OCI-LY1 (cell line): ENCODE results near the gene XPO1.

ENCODE experiments used
- H2AFZ ChIP-seq: fragments of 200-600 bp; sonication (generic), shearing (Covaris generic); 2 replicates; pipeline ENCODE4 v1.6.0; 2014; ENCODE audit warnings: antibody characterized with exemption, mild to moderate bottlenecking, low read length
- H3F3A ChIP-seq: fragments of 200-600 bp; sonication (generic), shearing (Covaris generic); 2 replicates; pipeline ENCODE4 v1.6.0; 2014; ENCODE audit warnings: mild to moderate bottlenecking, antibody characterized with exemption, low read length, moderate library complexity; ENCODE audit not compliant: insufficient read depth
- H3K27ac ChIP-seq: fragments of 200-600 bp; sonication (generic); 2 replicates; pipeline ENCODE4 v1.5.1; 2014; ENCODE audit warnings: low read length, mixed run types, mild to moderate bottlenecking, low read depth; ENCODE audit not compliant: poor library complexity, severe bottlenecking
- H3K27me3 ChIP-seq: fragments of 200-600 bp; sonication (generic); 2 replicates; pipeline ENCODE4 v1.6.0; 2014; ENCODE audit warnings: antibody characterized with exemption, mild to moderate bottlenecking, low read length, moderate library complexity; ENCODE audit not compliant: insufficient read depth
- H3K36me3 ChIP-seq: fragments of 200-600 bp; sonication (generic); 2 replicates; pipeline ENCODE4 v1.6.1; 2014; ENCODE audit warnings: mild to moderate bottlenecking, antibody characterized with exemption, low read length, moderate library complexity, mixed read lengths; ENCODE audit not compliant: insufficient read depth
- H3K4me1 ChIP-seq: fragments of 200-600 bp; sonication (generic); 2 replicates; pipeline ENCODE4 v1.5.1; 2014; ENCODE audit warnings: mild to moderate bottlenecking, low read length, moderate library complexity; ENCODE audit not compliant: insufficient read depth, severe bottlenecking
- H3K4me2 ChIP-seq: fragments of 200-600 bp; sonication (generic), shearing (Covaris generic); 2 replicates; pipeline ENCODE4 v1.6.1; 2014; ENCODE audit warnings: low read length
- H3K4me3 ChIP-seq: fragments of 200-600 bp; sonication (generic); 2 replicates; pipeline ENCODE4 v1.5.1; 2014; ENCODE audit warnings: low read length, low read depth, mild to moderate bottlenecking, mixed read lengths; ENCODE audit not compliant: poor library complexity, severe bottlenecking
- H3K79me2 ChIP-seq: fragments of 200-600 bp; shearing (Covaris generic); 2 replicates; pipeline ENCODE4 v1.6.1; 2016; ENCODE audit warnings: mixed run types, low read length, mixed read lengths; ENCODE audit not compliant: insufficient read depth
- H3K9ac ChIP-seq: fragments of 200-600 bp; sonication (generic), shearing (Covaris generic); 2 replicates; pipeline ENCODE4 v1.6.1; 2014; ENCODE audit warnings: mild to moderate bottlenecking, low read length, mixed read lengths
- H3K9me2 ChIP-seq: fragments of 200-600 bp; sonication (generic), shearing (Covaris generic); 2 replicates; pipeline ENCODE4 v1.6.1; 2014; ENCODE audit warnings: low read depth, mild to moderate bottlenecking, low read length, mixed read lengths
- H3K9me3 ChIP-seq: fragments of 200-600 bp; shearing (Covaris generic); 2 replicates; pipeline ENCODE4 v1.6.1; 2014; ENCODE audit warnings: low read length, mixed read lengths
- H4K20me1 ChIP-seq: fragments of 200-600 bp; sonication (generic), shearing (Covaris generic); 2 replicates; pipeline ENCODE4 v1.6.0; 2016; ENCODE audit warnings: mild to moderate bottlenecking, low read length; ENCODE audit not compliant: insufficient read depth
- EZH2 ChIP-seq: fragments of 200-600 bp; sonication (generic), shearing (Covaris generic); IDR thresholded peaks from 2 replicates; pipeline ENCODE4 v1.8.0; 2017; ENCODE audit warnings: borderline replicate concordance, mixed run types, mild to moderate bottlenecking, antibody characterized with exemption, low read length, moderate library complexity, mixed read lengths
- TF ChIP-seq, protein P1 (sequence below): fragments of 200-600 bp; sonication (generic), shearing (Covaris generic); IDR thresholded peaks from 2 replicates; pipeline ENCODE4 v1.5.1; 2017; ENCODE audit warnings: mild to moderate bottlenecking, antibody characterized with exemption, low read length, moderate library complexity, mixed read lengths

Gene XPO1

DNA sequence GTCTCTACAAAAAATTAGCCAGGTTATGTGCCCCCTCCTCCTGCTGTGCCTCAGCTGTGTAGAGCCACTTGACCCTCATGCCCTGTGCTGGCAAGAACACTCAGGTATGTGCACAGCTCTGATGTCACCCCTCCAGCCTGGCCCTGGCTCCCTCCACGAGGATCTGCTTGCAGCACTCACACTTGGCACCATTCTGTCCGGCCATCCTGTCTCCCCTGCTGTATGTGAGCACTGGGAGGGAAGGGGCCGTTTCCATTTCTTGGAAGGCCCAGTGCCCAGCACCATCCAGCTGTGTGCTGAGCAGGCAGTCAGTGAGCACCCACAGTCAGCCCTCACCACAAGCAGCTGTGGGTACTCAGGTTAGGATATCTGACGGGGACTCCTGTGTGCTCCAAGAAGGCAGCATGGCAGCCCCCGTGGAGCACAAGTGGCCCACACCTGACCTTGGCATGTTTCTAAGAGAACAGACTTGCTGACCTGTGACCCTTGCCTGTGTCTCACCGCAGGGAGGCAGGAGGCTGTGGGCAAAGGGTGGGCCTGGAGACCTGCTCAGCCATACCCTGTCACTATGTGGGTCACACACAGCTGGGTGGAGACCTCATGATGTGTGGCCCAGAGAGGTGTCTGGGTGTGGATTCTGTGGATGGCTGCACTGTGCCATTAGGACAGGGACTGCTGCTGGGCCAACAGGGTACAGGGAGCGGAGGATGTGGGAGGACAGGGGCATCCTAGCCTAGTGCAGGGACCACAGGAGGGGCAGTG is 98.7 kb downstream of the XPO1 start:
- no peaks in the 10 kb centered on the region for H3F3A ChIP-seq
- peak overlapping the region; percentile 57 for H3K27ac ChIP-seq
- H3K9ac ChIP-seq, result no peak overlapping the region; the same call in 1 of the 2 replicates
- no peaks in the 10 kb centered on the region for H3K9me2 ChIP-seq
- no peak overlapping the region for H2AFZ ChIP-seq
- TF ChIP-seq, protein P1, sequence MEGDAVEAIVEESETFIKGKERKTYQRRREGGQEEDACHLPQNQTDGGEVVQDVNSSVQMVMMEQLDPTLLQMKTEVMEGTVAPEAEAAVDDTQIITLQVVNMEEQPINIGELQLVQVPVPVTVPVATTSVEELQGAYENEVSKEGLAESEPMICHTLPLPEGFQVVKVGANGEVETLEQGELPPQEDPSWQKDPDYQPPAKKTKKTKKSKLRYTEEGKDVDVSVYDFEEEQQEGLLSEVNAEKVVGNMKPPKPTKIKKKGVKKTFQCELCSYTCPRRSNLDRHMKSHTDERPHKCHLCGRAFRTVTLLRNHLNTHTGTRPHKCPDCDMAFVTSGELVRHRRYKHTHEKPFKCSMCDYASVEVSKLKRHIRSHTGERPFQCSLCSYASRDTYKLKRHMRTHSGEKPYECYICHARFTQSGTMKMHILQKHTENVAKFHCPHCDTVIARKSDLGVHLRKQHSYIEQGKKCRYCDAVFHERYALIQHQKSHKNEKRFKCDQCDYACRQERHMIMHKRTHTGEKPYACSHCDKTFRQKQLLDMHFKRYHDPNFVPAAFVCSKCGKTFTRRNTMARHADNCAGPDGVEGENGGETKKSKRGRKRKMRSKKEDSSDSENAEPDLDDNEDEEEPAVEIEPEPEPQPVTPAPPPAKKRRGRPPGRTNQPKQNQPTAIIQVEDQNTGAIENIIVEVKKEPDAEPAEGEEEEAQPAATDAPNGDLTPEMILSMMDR, result no peak
- no peak for TF ChIP-seq EZH2
- H4K20me1 ChIP-seq, result no peaks in the 10 kb centered on the region
- peaks cover 4% of the 10 kb centered on the region; the same call in 1 of the 2 replicates for H3K36me3 ChIP-seq
- no peaks in the 10 kb centered on the region for H3K27me3 ChIP-seq
- H3K4me3 ChIP-seq, result no peak overlapping the region
- H3K9me3 ChIP-seq, result no peaks in the 10 kb centered on the region
- H3K4me1 ChIP-seq, result peaks cover 72% of the 10 kb centered on the region
- H3K79me2 ChIP-seq, result peaks cover 94% of the 10 kb centered on the region
- peak overlapping the region; percentile 13; the same call in 1 of the 2 replicates for H3K4me2 ChIP-seq

DNA sequence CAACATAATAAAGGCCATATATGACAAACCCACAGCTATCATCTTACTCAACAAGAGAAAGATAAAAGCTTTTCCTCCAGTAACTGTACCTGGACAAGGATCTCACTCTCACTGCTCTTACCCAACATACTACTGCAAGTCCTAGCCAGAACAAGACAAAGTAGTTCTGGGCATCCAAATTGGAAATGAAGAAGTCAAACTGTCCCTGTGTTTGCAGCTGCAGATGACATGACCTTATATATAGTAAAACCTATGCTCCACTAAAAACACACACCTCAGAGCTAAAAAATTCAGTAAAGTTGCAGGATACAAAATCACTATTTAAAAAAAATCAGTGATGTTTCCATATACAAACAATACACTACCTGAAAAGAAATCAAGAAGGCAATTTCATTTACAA is 99.5 kb downstream of the XPO1 start:
- H3K4me2 ChIP-seq, result no peak overlapping the region
- H3K27ac ChIP-seq, result peak overlapping the region; percentile 57
- no peaks in the 10 kb centered on the region for H3K27me3 ChIP-seq
- no peaks in the 10 kb centered on the region for H4K20me1 ChIP-seq
- H3K9me2 ChIP-seq, result no peaks in the 10 kb centered on the region
- no peak overlapping the region for H3K9ac ChIP-seq
- H3K9me3 ChIP-seq, result no peaks in the 10 kb centered on the region
- H3F3A ChIP-seq, result no peaks in the 10 kb centered on the region
- H3K79me2 ChIP-seq, result peaks cover 94% of the 10 kb centered on the region
- H2AFZ ChIP-seq, result no peak overlapping the region
- 0 out of 2 replicates have a peak, but pooled peaks cover 2% of the 10 kb centered on the region for H3K36me3 ChIP-seq
- H3K4me1 ChIP-seq, result peaks cover 72% of the 10 kb centered on the region
- no peak overlapping the region for H3K4me3 ChIP-seq
- TF ChIP-seq, protein P1, result no peak
- no peak for TF ChIP-seq EZH2

DNA sequence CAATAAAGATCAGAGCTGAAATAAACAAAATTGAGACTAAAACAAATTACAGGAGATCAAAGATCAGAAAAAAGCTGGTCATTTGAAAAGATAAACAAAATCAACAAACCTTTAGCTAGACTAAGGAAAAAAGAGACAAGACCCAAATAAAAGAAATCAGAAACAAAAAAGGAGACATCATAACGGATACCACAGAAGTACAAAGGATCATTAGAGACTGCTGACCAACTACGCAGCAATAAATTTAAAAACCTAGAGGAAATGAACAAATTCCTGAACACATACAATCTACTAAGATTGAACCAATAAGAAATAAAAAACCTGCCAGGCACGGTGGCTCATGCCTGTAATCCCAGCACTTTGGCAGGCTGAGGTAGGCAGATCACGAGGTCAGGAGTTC is 101.0 kb downstream of the XPO1 start:
- no peak overlapping the region for H3K9ac ChIP-seq
- H2AFZ ChIP-seq, result no peak overlapping the region
- no peaks in the 10 kb centered on the region for H3K9me2 ChIP-seq
- 0 out of 2 replicates have a peak, but pooled peaks cover 2% of the 10 kb centered on the region for H3K36me3 ChIP-seq
- peaks cover 71% of the 10 kb centered on the region for H3K4me1 ChIP-seq
- no peaks in the 10 kb centered on the region for H3K27me3 ChIP-seq
- H3K79me2 ChIP-seq, result peaks cover 94% of the 10 kb centered on the region
- H4K20me1 ChIP-seq, result no peaks in the 10 kb centered on the region
- no peak for TF ChIP-seq EZH2
- TF ChIP-seq, protein P1, result no peak
- no peak overlapping the region for H3K27ac ChIP-seq
- no peak overlapping the region for H3K4me3 ChIP-seq
- no peaks in the 10 kb centered on the region for H3K9me3 ChIP-seq
- no peak overlapping the region for H3K4me2 ChIP-seq
- no peaks in the 10 kb centered on the region for H3F3A ChIP-seq
